ENCODE results near the gene BPIFB3.
A peak's percentile ranks its signal among the peaks of the same experiment; 100 is the strongest.

BPIFB3 gene

DNA sequence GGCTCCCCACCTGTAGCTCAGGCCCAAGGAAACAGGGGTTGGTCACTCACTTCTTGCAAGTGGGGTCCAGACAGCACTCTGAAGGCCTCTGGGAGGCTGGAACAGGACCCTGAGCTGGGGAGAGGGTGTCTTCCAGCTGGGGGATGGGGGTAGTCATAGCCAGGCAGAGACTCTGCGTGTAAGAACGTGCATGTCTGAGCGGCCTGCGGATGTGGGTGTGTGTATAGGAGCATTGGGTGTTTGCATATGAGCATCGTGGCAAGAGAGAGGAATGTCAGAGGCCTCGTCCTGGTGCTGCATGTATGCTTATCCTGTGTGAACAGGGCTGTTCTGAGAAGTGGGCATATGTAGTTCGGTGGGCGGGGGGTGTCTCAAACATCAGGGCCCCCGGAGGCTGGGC is 12.1 kb downstream of the BPIFB3 start:
- no peak for DNase-seq

DNA sequence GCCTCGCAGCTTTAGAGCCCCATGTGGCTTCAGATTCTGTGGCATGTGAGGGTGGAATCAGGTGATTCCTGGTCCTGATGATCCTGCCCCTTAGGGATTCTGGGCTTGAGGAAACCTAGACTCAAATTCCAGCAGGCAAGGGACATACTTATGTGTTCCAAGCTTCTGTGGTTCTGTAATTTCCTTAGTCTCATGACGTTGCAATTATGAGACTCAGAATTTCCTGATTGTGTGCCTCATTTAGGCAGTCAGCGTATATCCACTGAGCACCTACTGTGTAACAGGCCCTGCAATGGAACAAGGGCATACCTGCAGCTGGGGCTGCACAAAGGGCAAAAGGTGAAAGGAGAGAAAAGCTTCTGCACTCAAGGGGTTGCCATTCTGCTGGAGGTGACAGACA is 14.1 kb downstream of the BPIFB3 start:
- no peak for DNase-seq

DNA sequence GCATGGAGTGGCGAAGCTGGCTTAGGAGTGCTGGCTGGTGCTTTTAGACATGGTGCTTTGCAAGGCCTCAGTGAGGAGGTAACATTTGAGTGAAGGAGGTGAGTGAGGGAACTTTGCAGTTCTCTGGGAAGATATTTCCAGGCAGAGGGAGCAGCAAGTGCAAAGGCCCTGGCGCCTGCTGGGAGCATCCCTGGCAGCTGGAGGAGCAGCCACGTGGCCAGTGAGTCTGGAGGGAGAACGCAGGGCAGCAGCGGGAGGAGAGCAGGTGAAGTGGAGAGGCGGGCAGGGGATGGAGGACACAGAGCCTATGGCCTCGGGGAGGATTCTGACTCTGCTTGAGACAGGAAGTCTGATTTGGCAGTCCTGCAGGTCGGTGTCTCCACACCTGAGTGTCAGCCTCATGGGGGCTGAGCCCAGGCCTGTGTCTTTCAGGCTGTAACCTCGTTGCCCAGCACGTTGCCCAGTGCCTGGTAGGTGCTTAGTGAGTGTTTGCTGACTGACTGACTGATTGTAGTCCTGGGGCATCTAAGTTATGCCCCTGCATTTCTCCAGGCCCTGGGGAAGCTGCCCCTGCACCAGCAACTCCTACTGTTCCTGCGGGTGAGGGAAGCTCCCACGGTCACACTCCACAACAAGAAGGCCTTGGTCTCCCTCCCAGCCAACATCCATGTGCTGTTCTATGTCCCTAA is 14.7 kb downstream of the BPIFB3 start:
- no peak for DNase-seq

DNA sequence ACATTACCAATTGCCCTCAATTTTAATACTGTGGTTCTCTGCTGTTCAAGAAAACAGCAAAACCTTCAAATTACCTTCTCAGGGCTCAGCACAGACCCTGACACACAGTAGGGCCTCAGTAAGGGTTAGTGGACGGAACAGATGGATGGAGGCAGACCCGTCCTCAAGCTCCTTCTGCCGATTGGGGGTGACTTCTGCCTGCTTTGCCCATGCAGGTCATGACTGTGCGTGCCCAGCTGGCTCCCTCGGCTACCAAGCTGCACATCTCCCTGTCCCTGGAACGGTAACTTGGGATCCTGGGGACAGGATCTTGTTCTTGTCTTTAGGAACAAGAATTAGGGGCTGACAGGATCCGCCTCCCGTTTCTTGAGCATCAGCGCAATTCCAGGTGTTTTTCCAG is 16.0 kb downstream of the BPIFB3 start:
- DNase-seq: no peak

DNA sequence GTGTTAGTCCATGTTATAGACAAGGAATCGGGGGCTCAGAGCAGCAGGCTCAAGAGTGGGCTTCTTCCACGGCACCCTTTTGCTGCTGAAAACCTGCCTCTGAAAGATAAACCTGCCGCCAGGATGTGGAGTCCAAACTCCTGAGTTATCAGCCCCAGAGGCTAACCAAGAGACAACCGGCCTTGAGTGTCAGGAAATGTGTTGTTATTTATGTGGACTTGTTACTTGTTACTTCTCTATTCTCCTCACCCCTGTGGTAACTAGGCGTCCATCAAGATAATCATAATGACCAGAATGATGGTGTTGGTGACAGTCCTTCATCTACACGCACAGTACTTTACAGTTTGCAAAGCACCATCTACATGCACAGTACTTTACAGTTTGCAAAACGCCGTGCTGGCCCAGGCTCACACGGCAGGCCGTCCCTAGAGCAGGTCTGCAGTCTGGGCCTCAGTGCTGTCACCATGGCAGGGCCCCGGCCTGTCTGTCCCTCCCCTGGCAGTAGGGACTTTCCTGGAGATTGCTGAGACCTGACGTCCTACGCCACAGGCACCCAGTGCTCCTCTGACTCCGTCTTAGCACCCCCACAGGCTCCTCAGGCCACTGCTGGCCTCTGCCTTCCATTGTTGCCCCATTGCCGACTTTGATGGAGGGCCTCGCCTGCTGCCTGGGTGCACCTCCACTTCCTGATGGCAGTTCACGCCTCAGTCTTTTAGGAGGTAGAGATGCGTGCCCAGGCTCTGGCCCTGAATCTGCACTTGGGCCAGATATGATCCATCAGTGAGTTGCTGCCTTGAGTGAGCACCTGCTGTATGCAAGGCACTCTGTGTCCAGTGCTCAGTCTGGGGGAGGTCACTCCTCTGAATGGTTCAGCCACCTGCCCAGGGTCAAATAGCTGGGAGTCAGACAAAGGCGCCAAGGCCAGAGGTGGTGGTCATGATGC is 16.7 kb downstream of the BPIFB3 start:
- no peak for DNase-seq

DNA sequence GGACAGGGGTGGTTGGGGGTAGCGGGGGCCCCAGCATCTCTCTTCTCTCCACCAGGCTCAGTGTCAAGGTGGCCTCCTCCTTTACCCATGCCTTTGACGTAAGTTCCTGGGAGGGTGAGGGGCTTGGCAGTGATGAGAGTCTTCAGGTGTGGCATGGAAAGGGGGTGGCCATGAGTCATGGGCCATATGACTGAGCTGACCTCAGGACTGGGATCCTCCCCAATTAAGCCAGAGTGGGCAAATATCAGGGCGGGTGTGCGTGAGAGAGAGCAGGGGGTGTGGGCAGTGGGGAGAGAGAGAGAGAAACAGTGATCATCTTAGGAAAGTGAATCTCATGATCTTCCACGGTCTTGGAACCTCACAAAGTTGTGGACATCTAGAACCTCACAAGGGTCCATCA is 17.5 kb downstream of the BPIFB3 start:
- no peak for DNase-seq

DNA sequence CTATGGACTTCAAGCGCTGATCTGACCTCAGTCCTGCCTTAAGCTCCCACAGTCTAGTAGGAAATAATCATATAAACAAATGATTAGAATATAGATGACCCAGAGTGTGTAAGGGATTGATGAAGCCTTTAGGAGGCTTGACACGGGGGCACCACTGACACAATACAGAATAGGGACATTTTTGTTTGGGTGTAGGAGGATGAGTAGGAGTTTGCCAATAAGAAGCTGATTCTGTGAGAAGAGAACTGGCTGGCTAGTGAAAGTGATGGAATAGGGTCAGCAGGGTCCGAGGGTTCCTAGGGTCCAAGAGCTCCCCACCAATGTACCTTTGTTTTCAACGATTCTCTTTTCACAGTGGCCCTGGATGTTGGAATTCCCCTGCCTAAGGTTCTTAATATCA is 18.7 kb downstream of the BPIFB3 start:
- no peak for DNase-seq

DNA sequence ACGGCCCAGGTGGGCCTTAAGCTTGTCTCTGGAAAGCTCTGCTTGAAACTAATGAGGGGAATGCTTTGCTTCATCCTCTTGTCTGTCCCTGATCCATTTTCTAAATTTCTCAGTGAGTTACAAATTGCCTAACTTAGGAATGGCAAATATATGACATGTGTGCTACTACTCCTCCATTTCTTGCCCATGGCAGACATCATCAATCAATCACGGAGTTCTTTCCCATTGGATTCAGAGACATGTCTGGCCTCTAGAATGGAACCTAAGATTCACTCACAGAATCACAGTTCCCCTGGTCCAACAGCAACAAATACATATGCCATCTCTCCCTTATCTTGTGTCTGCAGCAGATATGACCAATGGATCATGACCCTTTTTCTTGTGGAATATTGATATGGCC is 19.1 kb downstream of the BPIFB3 start:
- DNase-seq: no peak

DNA sequence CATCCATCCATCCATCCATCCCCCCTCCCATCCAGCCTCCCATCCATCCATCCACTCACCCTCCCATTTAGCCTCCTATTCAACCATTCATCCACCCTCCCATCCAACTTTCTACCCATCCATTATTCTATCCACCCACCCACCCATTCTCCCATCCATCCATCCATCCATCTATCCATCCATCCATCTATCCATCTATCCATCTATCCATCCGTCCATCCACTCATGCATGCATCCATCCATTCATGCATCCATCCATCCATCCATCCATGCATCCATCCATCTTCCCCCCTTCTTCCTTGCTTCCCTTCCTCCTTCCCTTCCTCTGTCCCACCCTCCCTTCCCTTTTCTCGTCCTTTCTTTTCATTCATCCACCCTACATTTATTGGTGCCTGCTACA is 21.0 kb downstream of the BPIFB3 start:
- DNase-seq: no peak

DNA sequence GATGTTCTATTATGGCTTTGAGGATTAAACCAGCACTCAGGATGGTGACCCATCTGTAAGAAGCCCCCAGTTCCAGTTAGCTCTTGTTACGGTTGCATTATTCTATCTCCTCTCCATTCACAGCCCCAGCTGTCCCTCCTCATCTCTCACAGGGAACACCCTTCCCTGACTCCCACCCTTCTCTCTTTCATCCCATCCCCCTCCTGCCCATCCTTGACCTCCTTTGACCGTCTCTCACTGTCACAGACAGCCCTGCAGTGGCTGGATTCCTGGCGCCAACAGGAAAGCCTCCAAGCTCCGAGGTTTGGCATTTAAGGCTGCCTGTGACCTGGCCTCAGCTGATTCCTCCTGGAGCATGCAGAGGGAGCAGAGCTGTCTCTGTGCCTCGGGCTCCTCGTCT is 21.6 kb downstream of the BPIFB3 start:
- DNase-seq: no peak

DNA sequence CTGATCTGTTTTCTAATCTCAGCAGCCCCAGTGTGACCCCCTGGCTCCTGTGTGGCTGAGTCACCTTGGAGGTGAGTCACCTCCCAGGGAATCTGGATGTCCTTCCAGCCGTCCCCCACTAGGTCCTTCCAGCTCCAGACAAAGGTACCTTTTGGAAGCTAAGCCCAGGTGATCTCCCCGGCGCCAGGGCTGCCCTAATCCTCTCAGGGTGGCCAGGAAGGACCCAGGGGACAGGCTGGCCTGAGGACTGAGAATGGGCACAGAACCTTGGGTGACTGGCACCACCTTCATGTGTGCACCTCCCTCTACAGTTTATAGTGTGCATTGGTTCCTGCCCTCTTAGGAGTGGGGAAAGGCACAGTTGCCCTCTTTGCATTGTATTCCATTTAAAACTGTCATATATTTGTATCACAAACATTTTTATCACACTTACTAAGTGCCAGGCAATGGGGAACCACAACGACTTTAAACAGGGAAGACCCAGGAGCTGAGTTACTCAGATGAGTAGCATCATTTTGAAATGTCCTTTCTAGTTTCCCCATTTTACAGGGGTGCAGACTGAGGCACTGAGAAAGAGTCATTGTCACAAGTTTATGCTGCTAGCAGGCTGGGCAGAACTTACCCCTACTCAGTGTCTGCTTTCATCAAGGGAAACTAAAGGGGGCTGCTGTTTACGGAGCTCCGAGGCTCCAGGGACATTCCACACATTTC is 23.1 kb downstream of the BPIFB3 start:
- no peak for DNase-seq

DNA sequence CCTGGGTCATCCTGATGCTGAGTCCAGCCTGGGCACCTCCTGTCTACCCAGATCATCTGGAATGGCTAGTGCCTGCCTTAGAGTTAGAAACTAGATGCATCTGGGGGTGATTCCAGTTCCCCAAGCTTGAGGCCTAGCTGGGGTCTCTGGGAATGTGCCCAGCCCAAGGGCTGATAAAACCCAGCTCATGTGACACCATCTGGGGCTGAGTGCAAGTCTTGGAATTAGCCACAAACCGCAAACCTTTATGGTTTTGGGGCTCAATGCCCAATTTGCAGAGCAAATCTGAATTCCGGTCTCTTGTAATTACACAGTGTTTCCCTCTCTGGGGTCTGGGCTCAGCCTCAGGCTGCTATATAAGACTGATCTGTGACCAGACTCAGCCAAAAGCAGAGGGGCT is 25.6 kb downstream of the BPIFB3 start, which contains the start of gene BPIFB4:
TSS of gene BPIFB4 (plus strand) at position 385 of the 400 bp plus-strand sequence. CDS start 1,884 bp downstream, outside the sequence.
- DNase-seq: no peak

DNA sequence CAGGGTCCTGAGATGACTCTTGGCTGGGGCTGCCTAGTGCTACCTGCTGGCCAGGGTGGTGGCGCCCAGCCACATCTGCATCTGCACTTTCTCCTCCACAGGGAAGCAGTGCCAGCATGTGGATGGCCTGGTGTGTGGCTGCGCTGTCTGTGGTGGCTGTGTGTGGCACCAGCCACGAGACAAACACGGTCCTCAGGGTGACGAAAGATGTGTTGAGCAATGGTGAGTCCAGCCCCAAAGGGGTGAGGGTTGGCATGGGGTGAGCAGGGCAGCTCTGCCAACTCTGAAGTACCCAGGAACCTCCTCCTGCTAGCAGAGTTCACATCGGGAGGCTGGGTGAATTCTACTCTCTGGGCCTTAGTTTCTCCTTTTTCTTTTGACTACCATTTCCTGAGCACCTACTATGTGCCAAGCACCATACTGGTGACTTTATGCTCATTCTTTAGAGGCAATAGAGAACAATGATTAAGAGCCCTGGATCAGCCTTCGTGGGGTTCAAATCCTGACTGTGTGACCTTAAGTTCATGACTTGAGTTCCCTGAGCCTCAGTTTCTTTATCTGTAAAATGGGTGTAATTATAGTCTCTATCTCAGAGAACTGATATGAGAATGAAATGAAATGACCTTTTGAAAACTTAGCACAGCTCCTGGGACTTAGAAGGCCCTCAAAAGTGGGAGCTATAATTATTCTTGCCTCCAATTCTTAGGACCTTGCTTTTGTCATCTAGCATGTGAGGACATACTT is 27.9 kb downstream of the BPIFB3 start:
- DNase-seq: peak; percentile 20

DNA sequence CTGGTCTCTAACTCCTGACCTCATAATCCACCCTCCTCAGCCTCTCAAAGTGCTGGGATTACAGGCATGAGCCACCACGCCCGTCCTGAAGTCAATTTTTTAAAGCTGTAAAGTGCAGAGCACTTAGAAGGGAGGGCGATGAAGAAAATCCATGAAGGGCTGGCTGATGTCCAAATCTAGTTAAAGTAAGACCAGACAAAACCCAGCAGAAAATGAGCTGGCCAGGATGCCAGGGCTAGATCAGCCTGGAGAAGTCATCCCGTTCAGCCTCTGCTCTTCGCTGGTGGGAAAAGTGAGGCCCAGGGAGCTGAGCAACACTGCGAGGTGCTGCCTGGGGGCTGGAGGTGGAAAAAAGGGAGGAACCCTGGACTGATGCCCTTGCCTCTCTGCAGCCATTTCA is 28.8 kb downstream of the BPIFB3 start:
- no peak for DNase-seq

DNA sequence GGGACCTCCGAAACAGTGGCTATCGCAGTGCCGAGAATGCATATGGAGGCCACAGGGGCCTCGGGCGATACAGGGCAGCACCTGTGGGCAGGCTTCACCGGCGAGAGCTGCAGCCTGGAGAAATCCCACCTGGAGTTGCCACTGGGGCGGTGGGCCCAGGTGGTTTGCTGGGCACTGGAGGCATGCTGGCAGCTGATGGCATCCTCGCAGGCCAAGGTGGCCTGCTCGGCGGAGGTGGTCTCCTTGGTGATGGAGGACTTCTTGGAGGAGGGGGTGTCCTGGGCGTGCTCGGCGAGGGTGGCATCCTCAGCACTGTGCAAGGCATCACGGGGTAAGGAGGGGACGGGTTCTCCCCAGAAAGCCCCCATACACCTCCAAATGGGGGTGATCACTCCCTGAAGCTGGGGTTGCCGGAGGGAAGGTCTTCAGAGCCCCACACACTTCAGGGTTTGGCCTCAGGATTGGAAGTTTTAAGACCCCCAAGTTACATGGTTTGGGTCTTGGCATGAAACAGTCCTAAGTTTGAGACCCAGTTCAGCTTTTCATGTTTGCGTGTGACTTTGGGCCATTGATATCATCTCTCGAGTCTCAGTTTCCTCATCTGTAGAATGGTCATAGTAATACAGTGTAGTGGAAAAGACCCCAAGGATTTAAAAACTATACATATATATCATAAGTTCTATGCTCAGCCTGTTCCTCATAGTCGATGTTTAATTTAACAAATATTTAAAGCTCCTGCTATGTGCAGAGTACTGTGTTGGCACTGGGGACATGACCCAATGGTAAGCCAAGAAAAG is 30.0 kb downstream of the BPIFB3 start:
- DNase-seq: no peak

DNA sequence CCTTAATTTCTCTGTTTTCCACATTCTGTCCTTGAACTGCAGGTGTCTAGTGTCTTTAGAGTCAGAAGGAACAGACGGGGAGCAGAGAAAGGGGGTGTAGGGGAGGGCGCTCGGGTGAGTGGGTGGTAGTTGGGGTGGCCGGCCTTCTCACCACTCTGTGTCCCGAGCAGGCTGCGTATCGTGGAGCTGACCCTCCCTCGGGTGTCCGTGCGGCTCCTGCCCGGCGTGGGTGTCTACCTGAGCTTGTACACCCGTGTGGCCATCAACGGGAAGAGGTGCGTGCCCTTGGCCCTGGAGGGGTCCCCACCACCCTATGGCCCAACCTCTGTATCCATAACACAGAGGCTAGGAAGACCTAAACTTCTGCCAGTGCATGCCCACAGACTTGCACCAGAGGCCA is 31.0 kb downstream of the BPIFB3 start:
- DNase-seq: no peak

DNA sequence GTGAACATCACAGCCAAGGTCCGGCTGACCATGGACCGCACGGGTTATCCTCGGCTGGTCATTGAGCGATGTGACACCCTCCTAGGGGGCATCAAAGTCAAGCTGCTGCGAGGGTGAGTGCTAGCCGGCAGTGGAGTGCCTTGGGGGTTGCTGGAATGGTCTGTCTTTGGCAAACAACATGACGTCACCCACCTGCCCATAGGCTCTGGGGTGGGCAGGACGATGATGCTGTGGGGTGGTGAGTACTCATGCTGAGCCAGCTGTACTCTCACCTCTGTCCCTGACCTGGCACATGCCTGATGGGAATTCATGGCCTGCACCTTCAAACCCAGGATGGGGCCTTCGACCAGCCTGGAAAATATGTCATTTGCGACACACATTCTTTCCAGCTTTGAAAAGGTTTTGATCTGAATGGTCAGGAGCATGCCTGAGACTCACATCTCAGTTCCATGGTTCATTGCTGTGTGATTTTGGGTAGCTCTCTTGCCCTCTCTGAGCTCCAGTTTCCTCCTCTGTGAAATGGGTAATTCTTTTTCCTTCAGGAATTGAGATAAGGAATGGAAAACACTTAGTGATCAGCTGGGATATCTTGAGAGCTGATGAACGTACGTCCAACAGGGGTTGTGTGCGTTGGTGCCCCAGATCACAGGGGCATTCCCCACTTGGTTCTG is 32.5 kb downstream of the BPIFB3 start:
- DNase-seq: no peak

DNA sequence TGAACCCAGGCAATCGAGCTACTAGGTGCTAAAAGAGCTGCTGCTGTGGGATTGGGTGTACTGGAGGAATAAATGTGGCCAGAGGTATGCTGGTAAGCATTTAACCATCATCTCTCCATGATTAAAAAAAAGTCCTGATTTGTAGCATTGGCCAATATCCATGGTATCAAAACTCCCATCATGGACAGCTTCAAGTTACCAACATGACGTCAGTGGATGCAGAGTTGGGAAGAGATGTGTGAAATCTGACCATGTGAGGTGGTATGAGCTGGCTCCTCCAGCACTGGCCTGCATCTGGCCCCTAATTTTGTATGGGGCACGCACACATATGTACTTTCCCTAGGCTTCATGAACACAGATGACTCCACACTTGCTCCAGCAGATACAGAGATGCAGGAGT is 37.4 kb downstream of the BPIFB3 start:
- no peak for DNase-seq

DNA sequence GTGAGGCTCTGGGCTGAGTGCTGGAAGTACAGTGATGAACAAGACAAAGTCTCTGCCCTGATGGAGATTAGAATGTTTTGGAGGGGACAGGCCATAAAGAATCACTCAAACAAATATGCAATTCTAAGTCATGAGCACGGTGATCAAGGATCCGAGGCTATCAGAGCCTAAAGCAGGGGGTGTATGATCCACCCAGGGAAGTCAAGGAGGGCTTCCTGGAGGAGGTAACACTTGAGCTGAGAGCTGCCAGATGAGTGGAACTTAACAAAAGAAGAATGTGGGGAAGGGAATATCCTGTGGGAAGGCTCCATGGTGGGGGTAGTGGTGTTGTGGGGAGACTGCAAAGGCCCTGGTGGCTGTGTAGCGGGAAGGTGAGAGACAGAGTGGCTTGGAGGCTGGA is 38.0 kb downstream of the BPIFB3 start:
- no peak for DNase-seq

DNA sequence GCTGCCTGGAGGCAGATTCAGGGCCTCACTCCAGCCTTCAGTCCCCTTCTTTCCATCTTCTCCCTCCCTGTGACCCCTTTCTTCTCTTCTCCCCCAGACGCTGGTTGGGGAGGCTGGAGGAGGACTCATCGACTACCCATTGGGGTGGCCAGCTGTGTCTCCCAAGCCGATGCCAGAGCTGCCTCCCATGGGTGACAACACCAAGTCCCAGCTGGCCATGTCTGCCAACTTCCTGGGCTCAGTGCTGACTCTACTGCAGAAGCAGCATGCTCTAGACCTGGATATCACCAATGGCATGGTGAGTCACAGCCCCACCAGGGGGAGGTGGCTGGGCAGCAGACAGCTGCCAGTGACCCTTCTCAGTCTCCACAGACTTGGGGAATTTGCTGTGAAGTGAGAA is 38.7 kb downstream of the BPIFB3 start:
- no peak for DNase-seq

DNA sequence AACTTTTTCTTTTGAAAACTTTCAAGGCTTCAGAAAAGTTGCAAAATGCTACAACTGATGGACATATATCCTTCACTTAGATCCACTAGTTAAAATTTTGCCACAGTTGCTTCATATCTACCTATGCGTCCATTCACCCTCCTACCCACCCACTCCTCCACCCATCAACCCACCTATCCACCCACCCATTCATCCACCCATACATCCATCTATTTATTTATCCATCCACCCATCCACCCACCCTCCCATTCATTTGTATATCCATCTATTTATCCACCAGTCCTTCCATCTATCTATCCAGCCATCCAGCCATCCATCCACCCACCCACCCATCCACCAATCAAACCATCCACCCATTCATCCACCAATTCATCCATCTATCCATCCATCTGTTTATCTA is 39.4 kb downstream of the BPIFB3 start:
- DNase-seq: no peak

Data from MV-4-11 (cell line).